C1 segment of cervical spinal cord (tissue), 14 donors: ENCODE results near the gene RASGRP4.
A peak's percentile ranks its signal among the peaks of the same experiment; 100 is the strongest.
"Not testable (repeated sequence)": the region's sequence is repeated elsewhere in the genome, so short reads cannot be mapped to it uniquely, and the experiment has no call there.

Source experiments
- DNase-seq, 14 donors: peaks; one replicate each; lab custom pipeline; 2025; lab: John Stamatoyannopoulos, UW

The RASGRP4 gene

DNA sequence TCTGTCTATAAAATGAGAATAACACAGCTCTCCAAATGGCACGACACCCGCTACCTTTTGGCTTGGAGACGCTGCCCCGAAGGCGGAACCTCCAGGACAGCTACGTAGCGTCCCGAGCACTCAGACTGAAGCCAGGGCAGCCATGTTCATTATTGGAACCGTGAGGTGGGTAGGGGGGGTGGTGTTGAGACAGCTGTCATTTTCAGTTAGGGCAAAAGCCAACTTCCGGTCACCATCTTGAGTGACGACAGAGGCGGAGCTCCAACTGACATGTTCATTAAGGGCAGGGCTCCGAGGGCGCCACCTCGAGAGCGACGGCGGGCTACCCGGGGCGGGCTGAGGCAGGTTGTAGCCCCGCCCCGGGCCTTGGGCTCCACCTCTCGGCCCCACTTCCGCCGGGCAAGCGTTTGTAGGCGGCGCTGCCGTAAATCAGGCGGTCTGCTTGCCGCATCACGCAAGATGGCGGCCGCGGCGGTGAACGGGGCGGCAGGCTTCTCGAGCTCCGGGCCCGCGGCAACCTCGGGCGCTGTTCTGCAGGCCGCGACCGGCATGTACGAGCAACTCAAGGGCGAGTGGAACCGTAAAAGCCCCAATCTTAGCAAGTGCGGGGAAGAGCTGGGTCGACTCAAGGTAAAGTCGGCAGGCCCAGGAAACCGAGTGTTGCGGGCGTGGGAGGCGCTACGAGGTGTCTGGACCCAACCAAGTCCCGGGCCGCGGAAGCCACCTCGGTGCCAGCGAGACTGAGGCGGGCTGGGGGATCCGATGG, 51.5 kb downstream of the RASGRP4 start, which contains the start of gene PSMD8:
Gene PSMD8, plus strand, starts transcription at position 240 of the 766 bp plus-strand sequence. Its CDS starts 31 bp downstream, at position 271.
- peak; percentile 84 to 100 (median 98) for DNase-seq

DNA sequence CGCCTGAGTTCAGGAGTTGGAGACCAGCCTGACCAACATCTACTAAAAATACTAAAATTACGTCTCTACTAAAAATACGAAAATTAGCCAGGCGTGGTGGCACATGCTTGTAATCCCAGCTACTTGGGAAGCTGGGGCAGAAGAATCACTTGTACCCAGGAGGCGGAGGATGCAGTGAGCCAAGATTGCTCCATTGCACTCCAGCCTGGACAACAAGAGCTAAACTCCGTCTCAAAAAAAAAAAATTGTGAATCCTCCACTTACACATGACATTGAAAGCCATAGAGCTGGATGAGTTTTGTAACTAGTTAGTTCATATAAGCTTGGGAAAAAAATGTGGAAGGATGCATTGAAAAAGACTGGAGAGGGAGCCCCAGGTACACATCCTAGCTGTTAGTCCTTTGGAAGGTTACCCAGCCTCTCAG, 52.1 kb downstream of the RASGRP4 start:
- DNase-seq = no peak

DNA sequence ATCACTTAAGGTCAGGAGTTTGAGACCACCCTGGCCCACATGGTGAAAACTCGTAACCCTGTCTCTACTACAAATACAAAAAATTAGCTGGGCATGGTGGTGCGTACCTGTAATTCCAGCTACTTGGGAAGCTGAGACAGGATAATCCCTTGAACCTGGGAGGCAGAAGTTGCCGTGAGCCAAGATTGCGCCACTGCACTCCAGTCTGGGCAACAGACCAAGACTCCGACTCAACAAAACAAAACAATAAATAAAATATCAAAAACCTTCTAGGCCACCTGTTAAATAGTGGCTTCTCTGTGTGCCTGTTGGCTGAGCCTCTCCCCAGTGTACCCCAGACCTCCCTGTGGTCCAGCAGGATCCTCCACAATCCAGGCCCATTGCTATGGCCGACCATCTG, 54.9 kb downstream of the RASGRP4 start:
- DNase-seq = peak in 1 of 14 donors; percentile 10

DNA sequence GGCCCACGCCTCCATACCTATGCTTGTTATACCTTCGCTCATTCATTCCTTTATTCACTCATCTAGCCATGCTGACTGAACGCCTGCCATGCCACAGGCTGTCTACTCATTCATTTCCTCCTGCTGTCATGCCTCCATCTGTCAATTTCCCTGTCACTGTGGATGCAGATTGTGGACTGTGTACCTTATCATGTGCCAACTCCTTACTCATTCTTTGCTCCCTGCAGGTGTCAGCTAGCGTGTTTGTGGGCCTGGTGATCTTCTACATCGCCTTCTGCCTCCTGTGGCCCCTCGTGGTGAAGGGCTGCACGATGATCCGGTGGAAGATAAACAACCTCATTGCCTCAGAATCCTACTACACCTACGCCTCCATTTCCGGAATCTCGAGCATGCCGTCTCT, 55.7 kb downstream of the RASGRP4 start:
- peak in 2 of 14 donors; percentile 13 to 93 for DNase-seq

DNA sequence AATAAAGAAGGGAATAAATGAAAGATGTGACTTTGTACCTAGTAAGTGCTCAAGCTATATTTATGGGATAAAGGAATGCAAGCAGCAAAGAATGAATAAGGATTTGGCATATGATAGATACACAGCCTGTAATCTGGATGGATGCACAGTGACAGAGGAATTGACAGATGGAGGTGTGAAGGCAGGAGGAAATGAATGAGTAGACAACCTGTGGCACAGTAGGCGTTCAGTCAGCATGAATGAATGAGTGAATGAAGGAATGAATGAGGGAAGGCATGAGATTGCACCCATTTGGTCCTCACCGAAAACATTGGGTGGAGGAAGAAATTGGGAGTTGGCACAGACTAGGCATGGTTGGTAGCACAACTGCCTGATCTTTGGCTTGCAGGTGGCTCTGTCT, 56.4 kb downstream of the RASGRP4 start:
- peak in 1 of 14 donors; percentile 66 for DNase-seq

DNA sequence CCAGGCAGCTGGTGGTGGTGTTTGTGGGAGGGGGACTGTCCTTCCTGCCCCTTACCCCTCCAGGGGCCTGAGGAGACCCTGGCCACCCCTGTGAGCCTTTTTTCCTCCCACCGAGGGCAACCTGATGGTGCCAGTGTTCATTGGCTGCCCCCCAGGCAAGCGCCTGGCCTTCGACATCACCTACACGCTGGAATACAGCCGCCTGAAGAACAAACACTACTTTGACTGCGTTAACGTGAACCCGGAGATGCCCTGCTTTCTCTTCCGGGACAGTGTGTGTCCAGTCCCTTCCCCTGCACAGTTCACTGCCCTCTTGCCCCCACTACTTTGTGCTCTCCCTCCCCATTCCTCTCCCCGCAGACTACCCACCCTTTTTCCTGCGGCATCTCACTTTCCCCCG, 59.0 kb downstream of the RASGRP4 start:
- no peak for DNase-seq

DNA sequence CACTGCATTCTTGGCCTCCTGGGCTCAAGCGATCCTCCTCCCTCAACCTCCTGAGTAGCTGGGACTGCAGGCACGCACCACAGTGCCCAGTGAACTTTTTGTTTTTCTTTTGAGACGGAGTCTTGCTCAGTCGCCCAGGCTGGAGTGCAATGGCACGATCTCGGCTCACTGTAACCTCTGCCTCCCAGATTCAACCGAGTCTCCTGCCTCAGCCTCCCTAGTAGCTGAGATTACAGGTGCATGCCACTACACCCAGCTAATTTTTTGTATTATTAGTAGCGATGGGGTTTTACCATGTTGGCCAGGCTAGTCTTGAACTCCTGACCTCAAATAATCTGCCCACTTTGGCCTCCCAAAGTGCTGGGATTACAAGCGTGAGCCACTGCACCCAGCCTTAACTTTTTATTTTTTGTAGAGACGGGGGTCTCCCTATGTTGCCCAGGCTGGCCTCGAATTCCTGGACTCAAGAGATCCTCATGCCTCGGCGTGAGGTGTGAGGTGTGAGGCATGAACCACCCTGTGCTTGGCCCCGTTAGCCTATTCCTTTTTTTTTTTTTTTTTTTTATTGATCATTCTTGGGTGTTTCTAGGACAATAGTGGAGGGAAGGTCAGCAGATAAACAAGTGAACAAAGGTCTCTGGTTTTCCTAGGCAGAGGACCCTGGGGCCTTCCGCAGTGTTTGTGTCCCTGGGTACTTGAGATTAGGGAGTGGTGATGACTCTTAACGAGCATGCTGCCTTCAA, 62.9 kb downstream of the RASGRP4 start:
- not testable (repeated sequence) for DNase-seq

DNA sequence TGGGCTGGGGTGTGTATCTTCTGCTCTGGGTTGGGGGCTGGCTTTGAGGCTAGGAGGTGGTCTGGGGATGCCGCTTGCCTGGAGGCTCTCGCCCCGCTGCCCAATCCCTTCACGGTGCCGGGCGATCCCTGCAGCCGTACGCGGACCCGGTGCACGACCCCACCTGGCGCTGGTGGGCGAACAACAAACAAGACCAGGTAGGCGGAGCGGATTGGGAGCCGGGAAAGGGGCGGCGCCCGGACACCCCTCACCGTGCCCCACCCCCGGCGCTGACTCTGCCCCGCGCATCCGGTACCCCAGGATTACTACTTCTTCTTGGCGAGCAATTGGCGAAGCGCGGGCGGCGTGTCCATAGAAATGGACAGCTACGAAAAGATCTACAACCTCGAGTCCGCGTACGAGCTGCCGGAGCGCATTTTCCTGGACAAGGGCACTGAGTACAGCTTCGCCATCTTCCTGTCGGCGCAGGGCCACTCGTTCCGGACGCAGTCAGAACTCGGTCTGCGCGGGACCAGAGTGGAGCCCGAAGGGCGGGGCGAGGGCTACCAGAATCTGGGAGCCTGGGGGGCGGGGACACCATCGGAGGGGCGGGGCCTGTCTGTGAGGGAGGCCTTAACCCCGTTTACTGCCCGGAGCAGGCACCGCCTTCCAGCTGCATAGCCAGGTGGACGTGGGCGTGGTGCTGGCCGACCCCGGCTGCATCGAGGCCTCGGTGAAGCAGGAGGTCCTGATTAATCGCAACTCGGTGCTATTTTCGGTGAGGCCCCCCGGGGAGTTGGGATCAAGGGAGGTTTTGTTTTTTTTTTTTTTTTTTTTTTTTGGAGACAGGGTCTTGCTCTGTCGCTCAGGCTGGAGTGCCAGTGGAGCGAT, 63.7 kb downstream of the RASGRP4 start:
- DNase-seq = peak in 4 of 14 donors; percentile 5 to 60 (median 10)

DNA sequence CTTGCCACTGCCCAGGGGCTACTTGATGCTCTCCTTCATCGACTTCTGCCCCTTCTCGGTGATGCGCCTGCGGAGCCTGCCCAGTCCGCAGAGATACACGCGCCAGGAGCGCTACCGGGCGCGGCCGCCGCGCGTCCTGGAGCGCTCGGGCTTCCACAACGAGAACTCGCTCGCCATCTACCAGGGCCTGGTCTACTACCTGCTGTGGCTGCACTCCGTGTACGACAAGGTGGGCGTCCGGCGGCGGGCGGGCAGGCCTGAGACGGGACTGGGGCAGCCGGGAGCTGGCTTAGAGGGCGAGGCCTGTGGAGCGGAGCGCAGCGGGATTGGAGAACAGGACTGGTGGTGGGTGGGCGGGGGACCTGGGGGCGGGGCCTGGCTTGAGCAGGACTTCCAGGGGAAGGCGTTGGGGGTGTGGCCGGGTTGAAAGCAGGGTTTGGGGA, 64.4 kb downstream of the RASGRP4 start:
- DNase-seq = peak in 9 of 14 donors; percentile 5 to 71 (median 34)

DNA sequence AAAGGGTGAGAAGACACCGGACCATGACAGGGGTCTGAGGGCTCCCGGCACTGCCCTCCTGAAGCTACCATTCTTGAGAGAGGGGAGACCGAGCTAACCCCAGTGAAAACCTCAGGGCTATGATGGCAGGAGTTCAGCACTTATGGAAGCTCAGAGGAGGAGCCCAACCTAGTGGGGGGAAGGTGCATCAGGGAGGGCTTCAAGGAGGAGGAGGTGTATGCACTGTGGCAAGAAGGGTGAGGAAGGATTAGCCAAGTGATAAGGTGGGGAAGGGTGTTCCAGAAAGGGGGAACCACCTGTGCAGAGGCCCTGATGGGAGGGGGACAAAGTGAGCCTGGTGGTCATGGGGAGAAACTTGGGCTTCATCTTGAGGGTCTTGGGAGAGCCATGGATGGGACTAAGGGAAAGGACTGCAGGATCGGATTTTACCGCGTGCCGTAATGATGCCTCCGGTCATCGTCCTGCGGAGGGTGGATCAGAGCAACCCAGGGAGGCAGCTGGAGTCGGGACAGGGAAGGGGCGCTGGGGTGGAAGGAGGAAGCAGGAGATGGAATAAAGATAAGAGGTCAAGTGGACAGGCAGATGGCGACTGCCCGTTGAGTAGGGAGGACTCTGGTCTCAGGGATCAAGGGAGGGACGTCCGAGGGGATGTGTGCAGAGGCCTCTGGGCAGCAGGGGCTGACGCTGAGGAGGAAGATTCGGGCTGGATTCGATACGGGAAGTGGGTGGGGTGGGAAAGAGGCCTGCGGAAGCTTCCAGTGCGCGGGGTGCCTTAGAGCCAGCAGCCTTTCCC, 65.0 kb downstream of the RASGRP4 start:
- no peak for DNase-seq

DNA sequence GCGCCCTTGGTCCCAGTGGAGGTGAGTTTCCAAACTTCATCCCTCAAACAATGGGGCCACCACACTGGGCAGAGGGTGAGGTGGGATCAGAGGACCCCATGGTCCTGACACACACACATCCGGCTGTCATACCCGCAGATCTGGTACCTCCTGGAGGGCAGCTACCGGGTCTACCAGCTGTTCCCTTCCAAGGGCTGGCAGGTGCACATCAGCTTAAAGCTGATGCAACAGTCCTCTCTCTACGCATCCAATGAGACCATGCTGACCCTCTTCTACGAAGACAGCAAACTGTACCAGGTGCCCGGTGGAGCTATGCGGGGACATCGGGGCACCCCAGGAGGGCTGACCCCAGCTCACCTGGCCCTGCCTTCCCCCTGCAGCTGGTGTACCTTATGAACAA, 65.7 kb downstream of the RASGRP4 start:
- no peak for DNase-seq

DNA sequence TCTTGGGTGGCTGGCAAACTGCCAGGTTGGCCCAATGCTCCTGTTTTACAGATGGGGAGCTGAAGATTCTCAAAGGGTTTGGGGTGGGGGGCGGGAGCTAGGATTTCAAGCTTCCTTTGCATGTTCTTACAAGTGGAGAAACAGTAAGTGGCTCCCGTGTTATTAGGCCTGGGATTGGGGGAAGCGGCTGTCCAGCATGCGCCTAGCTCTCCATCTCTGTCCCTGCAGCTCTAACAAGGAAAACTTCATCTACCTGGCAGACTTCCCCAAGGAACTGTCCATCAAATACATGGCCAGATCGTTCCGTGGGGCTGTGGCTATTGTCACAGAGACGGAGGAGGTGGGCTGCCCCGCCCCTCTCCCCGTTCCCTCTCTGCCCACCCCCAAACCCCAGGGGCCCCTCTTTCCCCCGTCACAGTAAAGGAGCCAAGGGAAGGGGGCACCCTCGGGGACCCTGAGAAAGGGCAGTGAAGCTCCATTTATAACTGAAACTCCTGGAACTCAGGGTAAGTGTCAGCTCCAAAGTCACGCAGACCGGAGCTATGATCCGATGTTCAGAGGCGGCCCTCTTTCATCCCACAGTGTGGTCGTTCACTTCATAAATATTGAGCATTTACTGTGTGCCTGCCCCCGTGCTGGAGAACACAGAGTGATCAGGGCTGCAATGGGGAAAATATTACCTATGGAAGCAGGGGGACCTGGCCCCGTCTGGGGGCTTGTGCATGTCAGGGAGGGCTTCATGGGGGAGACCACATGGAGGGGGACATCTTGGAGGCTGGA, 66.6 kb downstream of the RASGRP4 start:
- no peak for DNase-seq
